GM21381 (cell line): ENCODE data around the gene SPATA31D1.
"Not testable (repeated sequence)": the region's sequence is repeated elsewhere in the genome, so short reads cannot be mapped to it uniquely, and the experiment has no call there.

ENCODE experiments used
- ATAC-seq: cut with Tn5 transposase; IDR thresholded peaks from one replicate; pipeline ENCODE4 v1.9.1; 2021; ENCODE audit warnings: mild to moderate bottlenecking, moderate library complexity; ENCODE audit not compliant: unreplicated experiment

The SPATA31D1 gene

GRCh38 chr9:81988472-81988871, at the start of gene SPATA31D1:
Gene SPATA31D1 (plus strand): TSS chr9:81988772. CDS start chr9:81988819, 47 bp downstream.
- ATAC-seq: not testable (repeated sequence)

DNA sequence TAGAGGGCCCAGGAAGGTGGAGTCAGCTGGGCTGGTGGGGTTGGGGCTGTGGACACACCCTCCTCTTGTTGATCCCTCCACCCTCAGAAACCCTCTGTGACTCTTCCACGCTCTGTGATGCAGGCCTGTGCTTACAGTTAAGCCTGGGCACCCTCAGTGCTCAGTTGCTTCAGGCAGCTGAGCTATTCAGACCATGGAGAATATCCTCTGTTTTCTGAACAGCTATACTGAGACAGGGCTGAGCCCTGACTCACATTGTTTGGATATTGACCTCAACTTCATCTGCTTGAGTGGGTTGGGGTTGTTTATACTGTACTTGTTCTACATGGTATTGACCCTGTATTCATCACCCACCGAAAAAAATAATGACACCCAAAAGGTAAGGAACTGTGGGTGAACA, 45.2 kb upstream of the SPATA31D1 start, which contains the start of gene SPATA31D3:
TSS of gene SPATA31D3 (plus strand) at position 108 of the 400 bp plus-strand sequence. CDS start at position 194, 86 bp downstream.
- not testable (repeated sequence) for ATAC-seq

GRCh38 chr9:81948650-81949049, 39.9 kb upstream of the SPATA31D1 start:
- not testable (repeated sequence) for ATAC-seq

DNA sequence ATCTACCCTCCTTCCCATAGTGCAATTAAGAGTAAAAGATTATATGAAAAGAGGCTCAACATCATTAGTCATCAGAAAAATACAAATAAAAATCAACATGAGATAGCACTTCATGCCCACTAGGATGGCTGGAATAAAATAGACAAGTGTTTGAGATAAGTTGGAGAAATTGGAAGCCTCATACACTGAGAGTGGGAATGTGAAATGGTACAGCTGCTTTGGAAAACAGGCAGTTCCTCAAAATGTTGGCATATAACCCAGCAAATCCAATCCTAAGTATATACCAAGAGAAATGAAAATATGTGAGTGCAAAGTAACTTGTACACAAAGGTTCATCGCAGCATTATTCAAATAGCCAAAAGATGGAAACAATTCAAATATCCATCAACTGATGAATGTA, 35.5 kb upstream of the SPATA31D1 start:
- no peak for ATAC-seq

GRCh38 chr9:81955625-81956024, 32.9 kb upstream of the SPATA31D1 start:
- ATAC-seq: no peak

- no peak for ATAC-seq
Measured at GRCh38 chr9:81964218-81965171, 24.1 kb upstream of the SPATA31D1 start.

GRCh38 chr9:81968026-81968425, 20.5 kb upstream of the SPATA31D1 start:
- ATAC-seq: no peak

DNA sequence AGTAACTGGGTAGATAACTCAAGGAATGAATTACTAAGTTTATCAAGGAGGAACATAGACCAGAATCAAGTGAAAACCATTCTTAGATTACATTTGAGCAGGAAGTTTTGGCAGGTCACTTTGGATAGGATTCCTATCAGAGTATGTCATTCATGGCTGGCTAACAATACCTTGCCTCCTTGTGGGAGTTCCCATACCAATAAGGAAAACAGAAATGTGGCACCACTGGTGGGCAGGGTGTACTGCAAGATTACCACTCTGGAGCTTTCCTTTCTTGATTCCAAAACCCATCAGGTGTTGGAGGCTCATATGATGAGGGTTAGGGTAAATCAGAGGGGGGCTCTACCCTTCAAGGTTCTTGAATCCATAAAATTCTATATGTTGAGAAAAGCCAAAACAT, 18.6 kb upstream of the SPATA31D1 start:
- ATAC-seq: no peak

GRCh38 chr9:81971727-81972126, 16.8 kb upstream of the SPATA31D1 start:
- ATAC-seq: no peak

GRCh38 chr9:81974764-81975163, 13.8 kb upstream of the SPATA31D1 start:
- ATAC-seq: no peak

DNA sequence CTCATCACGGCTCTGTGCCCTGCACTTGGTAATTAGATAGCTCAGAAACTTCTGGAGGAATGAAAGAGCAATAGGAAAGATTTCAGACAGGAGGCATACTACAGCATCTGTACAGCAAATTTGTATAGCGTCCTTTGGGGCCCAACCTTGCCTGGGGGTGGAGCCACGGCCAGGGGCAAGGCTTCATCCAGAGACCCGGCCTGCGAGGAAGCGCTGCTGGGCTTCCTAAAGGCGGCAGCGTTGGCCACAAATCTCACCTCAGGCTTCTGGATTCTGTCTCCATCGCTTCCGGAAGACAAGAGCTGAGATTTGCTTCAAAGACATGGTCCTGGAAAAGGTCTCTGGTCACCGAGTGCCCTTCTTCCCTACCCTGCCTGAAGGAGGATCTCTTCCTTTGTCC, 12.2 kb upstream of the SPATA31D1 start:
- ATAC-seq: no peak

DNA sequence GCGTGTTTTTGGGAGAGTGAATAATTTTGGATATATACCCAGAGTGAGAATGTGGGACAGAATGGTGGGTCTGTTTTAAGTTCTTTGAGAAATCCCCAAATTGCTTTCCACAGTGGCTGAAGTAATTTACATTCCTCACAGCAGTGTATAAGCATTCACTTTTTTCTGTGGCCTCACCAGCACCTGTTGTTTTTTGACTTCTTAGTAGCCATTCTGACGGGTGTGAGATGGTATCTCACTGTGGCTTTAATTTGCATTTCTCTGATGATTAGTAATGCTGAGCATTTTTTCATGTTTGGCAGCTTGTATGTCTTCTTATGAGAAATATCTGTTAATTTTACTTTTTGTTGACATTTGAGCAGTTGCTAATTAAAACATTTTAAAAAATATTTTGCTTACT, 9.4 kb upstream of the SPATA31D1 start:
- peak; percentile 64 for ATAC-seq

GRCh38 chr9:81980568-81980967, 8.0 kb upstream of the SPATA31D1 start:
- ATAC-seq: no peak

DNA sequence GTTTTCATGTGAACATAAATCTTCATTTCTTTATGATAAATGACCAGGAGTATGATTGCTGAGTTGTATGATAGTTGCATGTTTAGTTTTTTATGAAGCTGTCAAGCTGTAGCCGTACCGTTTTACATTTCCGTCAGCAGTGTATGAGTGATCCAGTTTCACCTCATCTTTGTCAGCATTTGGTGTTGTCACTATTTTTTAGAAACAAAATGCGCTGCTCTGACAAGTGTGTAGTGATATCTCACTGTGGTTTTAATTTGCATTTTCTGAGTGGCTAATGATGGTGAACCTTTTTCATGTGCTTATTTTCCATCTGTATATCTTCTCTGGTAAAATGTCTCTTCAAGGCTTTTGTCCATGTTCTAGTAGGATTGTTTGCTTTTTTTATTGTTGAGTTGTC, 6.7 kb upstream of the SPATA31D1 start:
- ATAC-seq: no peak

GRCh38 chr9:81984928-81985327, 3.6 kb upstream of the SPATA31D1 start:
- ATAC-seq: no peak

- ATAC-seq: no peak
Measured at GRCh38 chr9:81986051-81986450, 2.5 kb upstream of the SPATA31D1 start.

GRCh38 chr9:81989700-81990099, 1.1 kb downstream of the SPATA31D1 start:
- ATAC-seq: no peak

GRCh38 chr9:81993656-81994055, 5.1 kb downstream of the SPATA31D1 start:
- no peak for ATAC-seq

- ATAC-seq: no peak
Measured at GRCh38 chr9:81999806-82000205, 11.2 kb downstream of the SPATA31D1 start.

DNA sequence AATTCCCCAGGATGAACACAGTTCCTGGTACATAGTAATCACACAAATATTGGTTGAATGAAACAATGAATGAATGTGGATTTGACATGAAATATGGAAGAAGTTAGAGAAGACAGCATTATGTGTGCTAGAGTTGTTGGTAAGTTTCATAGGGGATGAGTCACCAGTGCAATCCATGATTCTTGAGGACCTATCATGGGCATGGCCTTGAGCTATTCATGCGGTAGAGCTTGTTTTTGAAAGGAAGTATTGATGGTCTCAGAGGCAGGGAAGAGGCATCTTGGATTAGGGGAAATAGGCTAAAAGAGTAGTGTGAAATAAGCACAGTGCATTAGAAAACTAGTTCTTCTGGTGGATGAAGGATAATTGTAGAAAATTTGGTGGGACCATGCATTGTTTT, 22.1 kb downstream of the SPATA31D1 start:
- ATAC-seq: no peak

- no peak for ATAC-seq
Measured at GRCh38 chr9:82011133-82011532, 22.6 kb downstream of the SPATA31D1 start.

GRCh38 chr9:82012276-82012675, 23.7 kb downstream of the SPATA31D1 start:
- no peak for ATAC-seq
